ENCODE measurements around the gene NCKAP5. TPM values are rescaled to one million over a fixed set of nuclear protein-coding genes. Genes with fewer than 3 reads are reported as not detected.

The NCKAP5 gene
- total and polyA plus RNA-seq, 7 donors, result 0.03 to 1.2 (median 0.22) TPM

- Histone ChIP-seq H3K4me1 (no peaks in the 10 kb centered on the region), H3K4me3 (no peak overlapping the region), H3K36me3 (ENCODE audit: insufficient read depth in 1 of 2, low read depth in 1 of 2) (no peaks in the 10 kb centered on the region), H3K27me3 (ENCODE audit: insufficient read depth in 3 of 3, low read length in 2 of 3) (no peaks in the 10 kb centered on the region), H3K9me3 (no peaks in the 10 kb centered on the region), H3K27ac (no peak overlapping the region)
- no peak for DNase-seq
- no peak for ATAC-seq
- 84 to 91% (median 85%) methylated on average over 5 of the region's 5 CpGs for WGBS, 3 donors
- intact Hi-C loops (cut with DNase I), result no loop called here
- TF ChIP-seq, protein P1, sequence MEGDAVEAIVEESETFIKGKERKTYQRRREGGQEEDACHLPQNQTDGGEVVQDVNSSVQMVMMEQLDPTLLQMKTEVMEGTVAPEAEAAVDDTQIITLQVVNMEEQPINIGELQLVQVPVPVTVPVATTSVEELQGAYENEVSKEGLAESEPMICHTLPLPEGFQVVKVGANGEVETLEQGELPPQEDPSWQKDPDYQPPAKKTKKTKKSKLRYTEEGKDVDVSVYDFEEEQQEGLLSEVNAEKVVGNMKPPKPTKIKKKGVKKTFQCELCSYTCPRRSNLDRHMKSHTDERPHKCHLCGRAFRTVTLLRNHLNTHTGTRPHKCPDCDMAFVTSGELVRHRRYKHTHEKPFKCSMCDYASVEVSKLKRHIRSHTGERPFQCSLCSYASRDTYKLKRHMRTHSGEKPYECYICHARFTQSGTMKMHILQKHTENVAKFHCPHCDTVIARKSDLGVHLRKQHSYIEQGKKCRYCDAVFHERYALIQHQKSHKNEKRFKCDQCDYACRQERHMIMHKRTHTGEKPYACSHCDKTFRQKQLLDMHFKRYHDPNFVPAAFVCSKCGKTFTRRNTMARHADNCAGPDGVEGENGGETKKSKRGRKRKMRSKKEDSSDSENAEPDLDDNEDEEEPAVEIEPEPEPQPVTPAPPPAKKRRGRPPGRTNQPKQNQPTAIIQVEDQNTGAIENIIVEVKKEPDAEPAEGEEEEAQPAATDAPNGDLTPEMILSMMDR (IDR thresholded peaks at IDR 0.05), result no peak
Observed at GRCh38 chr2:133409581-133410285, 158.5 kb downstream of the NCKAP5 start.

- no peak overlapping the region for H3K27ac ChIP-seq
- no peaks in the 10 kb centered on the region for H3K27me3 ChIP-seq (ENCODE audit: insufficient read depth in 3 of 3, low read length in 2 of 3)
- H3K36me3 ChIP-seq (ENCODE audit: insufficient read depth in 1 of 2, low read depth in 1 of 2), result no peaks in the 10 kb centered on the region
- no peak for ATAC-seq
- no peaks in the 10 kb centered on the region for H3K9me3 ChIP-seq
- no peak overlapping the region for H3K4me3 ChIP-seq
- WGBS, 3 donors, result 68 to 73% (median 69%) methylated on average over 1 of the region's 1 CpG
- DNase-seq, result no peak
- intact Hi-C loops (cut with DNase I), result no loop called here
- H3K4me1 ChIP-seq, result no peaks in the 10 kb centered on the region
- TF ChIP-seq, protein P1 (IDR thresholded peaks at IDR 0.05), result no peak
Observed at GRCh38 chr2:133408671-133409070, 159.6 kb downstream of the NCKAP5 start.

GRCh38 chr2:133407341-133407740 lies 160.9 kb downstream of the NCKAP5 start:
- Histone ChIP-seq H3K4me1 (no peaks in the 10 kb centered on the region), H3K9me3 (no peaks in the 10 kb centered on the region), H3K4me3 (no peak overlapping the region), H3K36me3 (ENCODE audit: insufficient read depth in 1 of 2, low read depth in 1 of 2) (no peaks in the 10 kb centered on the region), H3K27ac (no peak overlapping the region), H3K27me3 (ENCODE audit: insufficient read depth in 3 of 3, low read length in 2 of 3) (no peaks in the 10 kb centered on the region)
- DNase-seq, result no peak
- intact Hi-C loops (cut with DNase I), result no loop called here
- TF ChIP-seq, protein P1 (IDR thresholded peaks at IDR 0.05), result no peak
- WGBS, 3 donors, result 33 to 59% (median 46%) methylated on average over 8 of the region's 8 CpGs
- ATAC-seq, result no peak

DNA sequence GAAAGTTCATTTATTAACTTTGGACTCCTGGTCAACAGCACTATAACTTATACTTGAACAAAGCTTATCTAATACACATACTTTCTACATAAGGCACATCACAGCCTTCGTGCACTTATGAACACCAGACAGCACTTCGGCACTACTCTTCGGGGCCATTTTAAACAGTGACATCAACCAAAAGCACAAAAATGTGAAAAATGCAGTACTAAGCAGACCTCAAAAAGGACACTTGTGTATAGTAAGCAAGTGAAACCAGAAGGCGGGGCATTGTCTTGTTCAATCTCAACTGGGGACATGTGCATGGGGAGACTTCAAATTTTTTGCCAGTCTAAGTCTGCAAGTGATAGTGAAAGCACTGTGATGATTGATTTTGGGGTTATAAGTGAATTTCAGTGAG lies 163.0 kb downstream of the NCKAP5 start:
- intact Hi-C loops (cut with DNase I), result no loop called here
- no peak for ATAC-seq
- H3K36me3 ChIP-seq (ENCODE audit: insufficient read depth in 1 of 2, low read depth in 1 of 2), result no peaks in the 10 kb centered on the region
- TF ChIP-seq, protein P1 (IDR thresholded peaks at IDR 0.05), result no peak
- no peak overlapping the region for H3K4me3 ChIP-seq
- H3K9me3 ChIP-seq, result no peaks in the 10 kb centered on the region
- 77 to 83% (median 82%) methylated on average over 4 of the region's 4 CpGs for WGBS, 3 donors
- no peak overlapping the region for H3K27ac ChIP-seq
- H3K4me1 ChIP-seq, result no peaks in the 10 kb centered on the region
- no peak for DNase-seq
- no peaks in the 10 kb centered on the region for H3K27me3 ChIP-seq (ENCODE audit: insufficient read depth in 3 of 3, low read length in 2 of 3)

- WGBS, 3 donors, result 91 to 95% (median 95%) methylated on average over 2 of the region's 2 CpGs
- H3K27ac ChIP-seq, result no peak overlapping the region
- no peaks in the 10 kb centered on the region for H3K9me3 ChIP-seq
- intact Hi-C loops (cut with DNase I), result no loop called here
- ATAC-seq (no peak), DNase-seq (no peak)
- no peaks in the 10 kb centered on the region for H3K27me3 ChIP-seq (ENCODE audit: insufficient read depth in 3 of 3, low read length in 2 of 3)
- no peaks in the 10 kb centered on the region for H3K4me1 ChIP-seq
- H3K4me3 ChIP-seq, result no peak overlapping the region
- TF ChIP-seq, protein P1 (IDR thresholded peaks at IDR 0.05), result no peak
- no peaks in the 10 kb centered on the region for H3K36me3 ChIP-seq (ENCODE audit: insufficient read depth in 1 of 2, low read depth in 1 of 2)
Observed at GRCh38 chr2:133400411-133400810, 167.9 kb downstream of the NCKAP5 start.
